HFFc6 (cell line): ENCODE results near the gene MYO1D. TPM values are rescaled to one million over a fixed set of nuclear protein-coding genes. Genes with fewer than 3 reads are reported as not detected.

Experiments
- DNase-seq: peaks from one replicate; pipeline ENCODE4 v3.0.0-alpha.2; 2018
- H3K27ac Mint-ChIP-seq: 2 replicates; pipeline ENCODE4 v1.8.0; 2020; ENCODE audit warnings: mild to moderate bottlenecking, mixed read lengths
- H3K27me3 Mint-ChIP-seq: 2 replicates; pipeline ENCODE4 v1.8.0; 2021; ENCODE audit warnings: mild to moderate bottlenecking, moderate library complexity, mixed read lengths; ENCODE audit not compliant: insufficient read depth
- H3K36me3 Mint-ChIP-seq: 2 replicates; pipeline ENCODE4 v1.8.0; 2021; ENCODE audit warnings: low read depth, mixed read lengths
- H3K4me1 Mint-ChIP-seq: 2 replicates; pipeline ENCODE4 v1.8.0; 2020; ENCODE audit warnings: low read depth, mixed read lengths
- H3K4me3 Mint-ChIP-seq: 2 replicates; pipeline ENCODE4 v1.8.0; 2020; ENCODE audit warnings: mild to moderate bottlenecking, moderate library complexity, mixed read lengths
- H3K9me3 Mint-ChIP-seq: 2 replicates; pipeline ENCODE4 v1.8.0; 2020; ENCODE audit warnings: mild to moderate bottlenecking, mixed read lengths
- total RNA-seq, 6 experiments: library from RNA; stranded (reverse); fragmentation: NEBNext Ultra II Directional; extraction: Animal tissue kit (Norgen Biotek cat#: 25700); gene quantifications; 2 replicates in 1 of 6; 3 replicates in 5 of 6; pipeline ENCODE4 v1.2.3, GENCODE V29; 2021
- TF ChIP-seq, protein P1 (sequence below): fragments of 200-600 bp; sonication (generic); IDR thresholded peaks from 2 replicates; pipeline ENCODE4 v1.5.0; 2021; ENCODE audit warnings: antibody characterized with exemption, mild to moderate bottlenecking

The MYO1D gene
- total RNA-seq, 6 experiments from 2014 or later, result 3.8 to 28.8 (median 4.8) TPM

DNA sequence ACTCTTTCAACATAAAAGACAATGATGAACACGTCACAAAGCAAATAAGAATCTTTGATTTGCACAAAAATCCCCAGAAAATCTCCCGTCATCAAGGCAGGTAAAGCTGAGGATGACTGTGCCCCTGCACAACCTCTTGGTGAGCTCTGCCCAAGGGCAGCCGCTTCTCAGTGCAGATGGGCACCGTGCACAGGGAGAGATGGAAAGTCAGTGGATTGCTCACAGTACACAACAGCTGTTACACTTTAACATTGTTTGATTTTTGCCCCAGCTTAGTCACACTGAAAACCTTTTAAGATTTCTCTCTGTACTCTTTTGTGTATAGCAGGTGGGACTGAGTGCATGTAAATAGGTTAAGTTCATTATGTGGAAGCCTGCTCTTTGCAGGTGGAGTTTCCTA, 285.9 kb downstream of the MYO1D start:
- TF ChIP-seq, protein P1, sequence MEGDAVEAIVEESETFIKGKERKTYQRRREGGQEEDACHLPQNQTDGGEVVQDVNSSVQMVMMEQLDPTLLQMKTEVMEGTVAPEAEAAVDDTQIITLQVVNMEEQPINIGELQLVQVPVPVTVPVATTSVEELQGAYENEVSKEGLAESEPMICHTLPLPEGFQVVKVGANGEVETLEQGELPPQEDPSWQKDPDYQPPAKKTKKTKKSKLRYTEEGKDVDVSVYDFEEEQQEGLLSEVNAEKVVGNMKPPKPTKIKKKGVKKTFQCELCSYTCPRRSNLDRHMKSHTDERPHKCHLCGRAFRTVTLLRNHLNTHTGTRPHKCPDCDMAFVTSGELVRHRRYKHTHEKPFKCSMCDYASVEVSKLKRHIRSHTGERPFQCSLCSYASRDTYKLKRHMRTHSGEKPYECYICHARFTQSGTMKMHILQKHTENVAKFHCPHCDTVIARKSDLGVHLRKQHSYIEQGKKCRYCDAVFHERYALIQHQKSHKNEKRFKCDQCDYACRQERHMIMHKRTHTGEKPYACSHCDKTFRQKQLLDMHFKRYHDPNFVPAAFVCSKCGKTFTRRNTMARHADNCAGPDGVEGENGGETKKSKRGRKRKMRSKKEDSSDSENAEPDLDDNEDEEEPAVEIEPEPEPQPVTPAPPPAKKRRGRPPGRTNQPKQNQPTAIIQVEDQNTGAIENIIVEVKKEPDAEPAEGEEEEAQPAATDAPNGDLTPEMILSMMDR, result no peak
- Mint-ChIP-seq H3K27me3 (no peaks in the 10 kb centered on the region; the same call in 1 of the 2 replicates), H3K27ac (no peak overlapping the region), H3K36me3 (no peaks in the 10 kb centered on the region; the same call in 1 of the 2 replicates), H3K4me3 (no peak overlapping the region), H3K9me3 (no peaks in the 10 kb centered on the region), H3K4me1 (peaks cover 11% of the 10 kb centered on the region)
- no peak for DNase-seq

DNA sequence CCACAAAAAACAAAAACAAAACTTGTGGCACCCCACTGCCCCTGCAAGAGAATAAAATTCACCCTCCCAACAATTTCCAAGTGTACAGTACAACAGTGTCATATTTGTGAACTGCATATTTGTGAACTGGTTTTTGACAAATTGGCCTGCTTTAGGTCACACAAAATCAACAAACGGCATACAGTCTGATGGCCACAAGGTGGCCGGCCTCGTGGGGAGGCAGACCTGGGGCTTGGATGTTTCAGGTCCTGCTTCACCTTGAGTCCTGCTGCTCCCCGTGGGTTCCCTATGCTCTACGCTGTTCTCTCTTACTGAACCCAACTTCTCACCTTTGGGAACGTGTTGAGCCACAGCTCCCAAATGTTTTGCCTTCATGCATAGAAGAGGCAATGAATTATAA, 287.9 kb downstream of the MYO1D start:
- TF ChIP-seq, protein P1, result peak; percentile 67
- Mint-ChIP-seq H3K36me3 (no peaks in the 10 kb centered on the region; the same call in 1 of the 2 replicates), H3K27ac (no peak overlapping the region), H3K27me3 (no peaks in the 10 kb centered on the region; the same call in 1 of the 2 replicates), H3K4me1 (peaks cover 11% of the 10 kb centered on the region), H3K4me3 (no peak overlapping the region), H3K9me3 (peaks cover under 1% of the 10 kb centered on the region; the same call in 1 of the 2 replicates)
- DNase-seq, result no peak

DNA sequence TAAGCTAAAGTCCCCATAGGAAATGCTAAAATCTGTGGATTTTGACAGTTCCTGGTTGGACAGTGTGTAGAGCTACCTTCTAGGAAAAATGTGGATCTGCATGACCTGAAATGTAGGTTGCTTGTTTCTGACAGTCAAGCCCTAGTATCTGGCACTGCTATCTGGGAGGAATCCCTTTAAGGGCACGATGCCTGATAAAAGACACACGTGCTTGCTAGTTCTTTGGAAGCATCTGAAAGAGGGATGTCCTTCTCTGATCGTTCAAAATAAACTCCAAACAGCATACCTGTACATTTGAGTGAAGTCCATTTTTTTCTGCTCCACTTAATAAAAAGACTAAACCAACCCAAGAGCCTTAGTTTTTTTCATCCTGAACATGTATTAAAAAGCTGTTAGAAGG, 288.8 kb downstream of the MYO1D start:
- H3K36me3 Mint-ChIP-seq, result peaks cover 4% of the 10 kb centered on the region
- no peak overlapping the region for H3K4me3 Mint-ChIP-seq
- peaks cover 9% of the 10 kb centered on the region for H3K9me3 Mint-ChIP-seq
- H3K27ac Mint-ChIP-seq, result no peak overlapping the region
- TF ChIP-seq, protein P1, result no peak
- peaks cover 11% of the 10 kb centered on the region for H3K4me1 Mint-ChIP-seq
- no peak for DNase-seq
- H3K27me3 Mint-ChIP-seq, result no peaks in the 10 kb centered on the region; the same call in 1 of the 2 replicates

DNA sequence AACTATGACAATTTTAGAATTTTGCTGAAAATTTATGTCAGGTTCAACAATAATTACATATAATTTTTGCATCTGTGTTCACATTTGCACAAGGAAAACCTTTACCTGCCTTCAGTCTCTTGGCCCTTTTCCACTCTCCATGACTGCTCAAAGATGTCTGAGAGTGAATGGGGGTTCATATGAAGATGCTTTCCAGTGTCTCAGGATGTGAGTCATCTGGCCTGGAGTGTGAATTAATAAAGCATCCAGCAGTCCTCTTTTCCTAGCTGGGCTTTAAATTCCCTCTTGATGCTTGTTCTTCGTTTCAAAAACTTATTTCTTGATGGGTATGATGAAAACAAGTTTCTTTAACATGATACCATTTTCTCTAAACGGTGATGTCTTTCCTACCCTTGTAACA, 290.3 kb downstream of the MYO1D start:
- Mint-ChIP-seq H3K36me3 (peaks cover 14% of the 10 kb centered on the region), H3K4me1 (peaks cover 11% of the 10 kb centered on the region), H3K4me3 (no peak overlapping the region), H3K27ac (no peak overlapping the region; the same call in 1 of the 2 replicates), H3K9me3 (peaks cover 20% of the 10 kb centered on the region), H3K27me3 (no peaks in the 10 kb centered on the region; the same call in 1 of the 2 replicates)
- TF ChIP-seq, protein P1, result no peak
- DNase-seq, result peak; percentile 30

DNA sequence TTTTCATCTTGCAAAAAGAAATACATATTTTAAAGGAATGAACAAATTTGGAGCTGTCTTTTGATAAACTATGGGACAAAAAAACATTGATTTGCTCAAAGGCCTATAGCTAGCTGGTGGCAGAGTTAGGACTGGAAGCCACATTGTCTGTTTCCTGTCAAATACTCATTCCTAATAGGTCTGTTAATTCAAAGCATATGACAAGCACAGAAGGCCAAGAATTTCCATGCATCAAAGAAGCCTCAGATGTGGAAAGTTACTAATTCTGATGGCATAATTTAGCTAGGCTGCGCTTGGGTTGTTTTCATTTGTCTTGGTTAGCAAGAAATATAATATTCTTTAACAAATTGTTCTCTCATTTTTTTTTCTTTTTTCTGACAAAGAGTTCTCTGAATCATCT, 292.1 kb downstream of the MYO1D start:
- Mint-ChIP-seq H3K27me3 (no peaks in the 10 kb centered on the region; the same call in 1 of the 2 replicates), H3K4me3 (no peak overlapping the region), H3K27ac (no peak overlapping the region), H3K9me3 (peaks cover 20% of the 10 kb centered on the region), H3K4me1 (peaks cover 11% of the 10 kb centered on the region), H3K36me3 (peaks cover 19% of the 10 kb centered on the region)
- TF ChIP-seq, protein P1, result no peak
- no peak for DNase-seq
